ENCODE measurements around the gene KCTD14.

Gene KCTD14

GRCh38 chr11:77966338-77966737 is 56.7 kb downstream of the KCTD14 start:
- H3K4me3 Mint-ChIP-seq: no peak overlapping the region
- no peaks in the 10 kb centered on the region for H3K27me3 Mint-ChIP-seq

More at GRCh38 chr11:77966338-77966737, 56.7 kb downstream of the KCTD14 start:
- H3K9me3 Mint-ChIP-seq: no peaks in the 10 kb centered on the region
- no peak overlapping the region for H3K27ac Mint-ChIP-seq
- no peak for DNase-seq
- ATAC-seq: no peak
- no peaks in the 10 kb centered on the region for H3K4me1 Mint-ChIP-seq
